Mucosa of rectum (tissue), 2 donors: Measurements from ENCODE around the gene ZNF814.
"Not testable (repeated sequence)": the region's sequence is repeated elsewhere in the genome, so short reads cannot be mapped to it uniquely, and the experiment has no call there.

Source experiments
- H3K27ac ChIP-seq, 2 donors: one replicate each; pipeline ENCODE4 v1.7.0; 2013; ENCODE audit warnings: inconsistent platforms in 2 of 2, low read depth in 2 of 2, low read length in 2 of 2
- H3K27me3 ChIP-seq, 2 donors: one replicate each; pipeline ENCODE4 v1.7.0; 2013; ENCODE audit warnings: low read length in 2 of 2; ENCODE audit not compliant: control insufficient read depth in 2 of 2, insufficient read depth in 2 of 2
- H3K36me3 ChIP-seq, 2 donors: one replicate each; pipeline ENCODE4 v1.7.0; 2013; ENCODE audit warnings: low read length in 2 of 2; ENCODE audit not compliant: control insufficient read depth in 2 of 2, insufficient read depth in 2 of 2
- H3K4me1 ChIP-seq, 2 donors: one replicate each; pipeline ENCODE4 v1.7.0; 2013; ENCODE audit warnings: low read length in 2 of 2, mild to moderate bottlenecking in 1 of 2; ENCODE audit not compliant: control insufficient read depth in 2 of 2, insufficient read depth in 2 of 2
- H3K4me3 ChIP-seq, 2 donors: one replicate each; pipeline ENCODE4 v1.7.0; 2013; ENCODE audit warnings: low read length in 2 of 2
- H3K9ac ChIP-seq, 2 donors: one replicate each; pipeline ENCODE4 v1.7.0; 2013; ENCODE audit warnings: low read length in 2 of 2, low read depth in 1 of 2, mild to moderate bottlenecking in 1 of 2
- H3K9me3 ChIP-seq, 2 donors: one replicate each; pipeline ENCODE4 v1.7.0; 2013; ENCODE audit warnings: low read length in 2 of 2; ENCODE audit not compliant: control insufficient read depth in 2 of 2
- donor health status: healthy.
- donor health status: Normal muscosa, but diverticular disease.

ZNF814 gene

GRCh38 chr19:57888560-57889231 is at the start of gene ZNF814:
ZNF814 (minus strand) TSS chr19:57889037; CDS start chr19:57888802, 235 bp downstream.
- Histone ChIP-seq H3K4me1 (peaks cover 0 to 2% of the 10 kb centered on the region in 2 donors), H3K9ac (peak within 1 kb of the TSS; percentile 69 to 81), H3K4me3 (peak within 1 kb of the TSS; percentile 96 to 97), H3K27me3 (no peaks in the 10 kb centered on the region), H3K9me3 (peaks cover 0 to 9% of the 10 kb centered on the region in 2 donors), H3K27ac (peak within 1 kb of the TSS; percentile 75 to 83), H3K36me3 (peaks cover 9 to 12% of the 10 kb centered on the region in 2 donors)

- Histone ChIP-seq H3K36me3 (peaks cover under 1 to 3% of the 10 kb centered on the region in 2 donors), H3K4me1 (no peaks in the 10 kb centered on the region), H3K27ac (no peak overlapping the region), H3K27me3 (no peaks in the 10 kb centered on the region), H3K4me3 (peak overlapping the region in 1 of 2 donors; percentile 70), H3K9ac (no peak overlapping the region), H3K9me3 (peaks cover 24 to 31% of the 10 kb centered on the region in 2 donors)
Measured at GRCh38 chr19:57935731-57936130, 46.9 kb upstream of the ZNF814 start.

- Histone ChIP-seq H3K27ac (no peak within 1 kb of the TSS), H3K4me3 (peak within 1 kb of the TSS; percentile 60 to 70), H3K9me3 (peaks cover 24 to 31% of the 10 kb centered on the region in 2 donors), H3K36me3 (peaks cover 3 to 4% of the 10 kb centered on the region in 2 donors), H3K4me1 (no peaks in the 10 kb centered on the region), H3K9ac (peak within 1 kb of the TSS; percentile 41 to 50), H3K27me3 (no peaks in the 10 kb centered on the region)
Measured at GRCh38 chr19:57934820-57935665, 46.2 kb upstream of the ZNF814 start, which contains the start of gene ZNF418. ZNF418 (minus strand) TSS chr19:57935402; CDS start chr19:57933822, 1,580 bp downstream.

GRCh38 chr19:57927587-57927986 is 38.8 kb upstream of the ZNF814 start:
- Histone ChIP-seq H3K36me3 (peaks cover 13 to 16% of the 10 kb centered on the region in 2 donors), H3K9me3 (peaks cover 12 to 19% of the 10 kb centered on the region in 2 donors), H3K4me3 (no peak overlapping the region), H3K4me1 (no peaks in the 10 kb centered on the region), H3K27me3 (no peaks in the 10 kb centered on the region), H3K9ac (no peak overlapping the region), H3K27ac (no peak overlapping the region)

GRCh38 chr19:57916168-57916995 is 27.5 kb upstream of the ZNF814 start, which contains the start of gene ZNF417:
ZNF417 (minus strand) TSS chr19:57916592; CDS start chr19:57916411, 181 bp downstream.
- H3K9me3 ChIP-seq, H3K27me3 ChIP-seq, H3K4me1 ChIP-seq: not testable (repeated sequence)
- Histone ChIP-seq H3K9ac (peak within 1 kb of the TSS; percentile 77 to 88), H3K36me3 (peaks cover 8 to 13% of the 10 kb centered on the region in 2 donors), H3K4me3 (peak within 1 kb of the TSS; percentile 90 to 94), H3K27ac (peak within 1 kb of the TSS; percentile 38 to 51)

- Histone ChIP-seq H3K4me3 (peak overlapping the region in 1 of 2 donors; percentile 16), H3K9me3 (peaks cover 8 to 11% of the 10 kb centered on the region in 2 donors), H3K27ac (no peak overlapping the region), H3K9ac (no peak overlapping the region), H3K36me3 (peaks cover 17 to 28% of the 10 kb centered on the region in 2 donors), H3K4me1 (peaks cover 0 to 4% of the 10 kb centered on the region in 2 donors), H3K27me3 (no peaks in the 10 kb centered on the region)
Measured at GRCh38 chr19:57914531-57914930, 25.7 kb upstream of the ZNF814 start.

- no peaks in the 10 kb centered on the region for H3K4me1 ChIP-seq
- peaks cover 14 to 15% of the 10 kb centered on the region in 2 donors for H3K9me3 ChIP-seq
- H3K36me3 ChIP-seq = peaks cover 20 to 36% of the 10 kb centered on the region in 2 donors
- no peak overlapping the region for H3K9ac ChIP-seq
- H3K27me3 ChIP-seq = no peaks in the 10 kb centered on the region
- no peak overlapping the region for H3K4me3 ChIP-seq
- no peak overlapping the region for H3K27ac ChIP-seq
Measured at GRCh38 chr19:57907394-57907793, 18.6 kb upstream of the ZNF814 start.

GRCh38 chr19:57905258-57905657 is 16.4 kb upstream of the ZNF814 start:
- Histone ChIP-seq H3K4me3 (no peak overlapping the region), H3K4me1 (no peaks in the 10 kb centered on the region), H3K27ac (no peak overlapping the region), H3K9ac (no peak overlapping the region), H3K27me3 (no peaks in the 10 kb centered on the region), H3K36me3 (peaks cover 6 to 24% of the 10 kb centered on the region in 2 donors), H3K9me3 (peaks cover 8% of the 10 kb centered on the region in 2 donors)

- H3K36me3 ChIP-seq = peaks cover 6 to 14% of the 10 kb centered on the region in 2 donors
- H3K4me3 ChIP-seq = peak overlapping the region in 1 of 2 donors; percentile 9
- peaks cover 6 to 8% of the 10 kb centered on the region in 2 donors for H3K9me3 ChIP-seq
- H3K9ac ChIP-seq = no peak overlapping the region
- H3K27ac ChIP-seq = no peak overlapping the region
- no peaks in the 10 kb centered on the region for H3K4me1 ChIP-seq
- no peaks in the 10 kb centered on the region for H3K27me3 ChIP-seq
Measured at GRCh38 chr19:57903618-57904184, 14.9 kb upstream of the ZNF814 start.
